Endothelial cell of umbilical vein (primary cell): ENCODE results near the gene LRRK1. TPM values are rescaled to one million over a fixed set of nuclear protein-coding genes. Genes with fewer than 3 reads are reported as not detected.

Source experiments
- BruUV-seq: library from RNA; stranded (reverse); fragments of 400-500 nt; replicated peaks from 2 replicates; lab custom pipeline; 2021; lab: Mats Ljungman, UMichigan
- CTCF ChIA-PET: fragments of 300-600, 350-600 bp; sonication (Branson Sonifier 250); formaldehyde crosslinking; loops from one replicate; lab custom pipeline; 2021; ENCODE audit warnings: antibody characterized with exemption, inconsistent platforms; lab: Charles Lee
- POLR2A ChIA-PET: fragments of 300-600, 350-600 bp; sonication (Branson Sonifier 250); formaldehyde crosslinking; loops from one replicate; lab custom pipeline; 2021; ENCODE audit warnings: antibody characterized with exemption, inconsistent platforms; lab: Charles Lee
- DNase-seq: peaks from one replicate; pipeline ENCODE4 v3.0.0-alpha.2; 2011; ENCODE audit warnings: low read depth, low spot score
- FAIRE-seq: peaks from 2 replicates; lab custom pipeline; 2011; peaks lifted over from hg19 to GRCh38; lab: Jason Lieb, UNC
- H2AFZ ChIP-seq: 2 replicates; pipeline ENCODE4 v1.6.0; 2012; ENCODE audit warnings: low read depth, low read length, control low read depth, inconsistent platforms
- H3K27ac ChIP-seq: 2 replicates; pipeline ENCODE4 v1.5.1; 2011; ENCODE audit warnings: low read depth, mild to moderate bottlenecking, control low read depth, low read length, moderate library complexity; ENCODE audit not compliant: insufficient read depth
- H3K27me3 ChIP-seq, 2 experiments: 2 replicates each; pipeline versions ENCODE4 v1.6.0 to v1.6.1; 2011; ENCODE audit warnings: low read length in 2 of 2, mixed read lengths in 1 of 2; ENCODE audit not compliant: control insufficient read depth in 2 of 2, insufficient read depth in 2 of 2
- H3K36me3 ChIP-seq, 2 experiments: 2 replicates in 1 of 2; 3 replicates in 1 of 2; pipeline ENCODE4 v1.5.1; 2011; ENCODE audit warnings: low read length in 2 of 2, mild to moderate bottlenecking in 1 of 2, moderate library complexity in 1 of 2; ENCODE audit not compliant: control insufficient read depth in 2 of 2, insufficient read depth in 2 of 2; ENCODE audit errors: extremely low read depth in 1 of 2
- H3K4me1 ChIP-seq: 3 replicates; pipeline ENCODE4 v1.5.1; 2011; ENCODE audit warnings: mild to moderate bottlenecking, low read length; ENCODE audit not compliant: control insufficient read depth, insufficient read depth; ENCODE audit errors: extremely low read depth
- H3K4me2 ChIP-seq: 2 replicates; pipeline ENCODE4 v1.6.1; 2011; ENCODE audit warnings: low read length, control low read depth, mixed read lengths; ENCODE audit not compliant: insufficient read depth
- H3K4me3 ChIP-seq, 3 experiments: fragments of 200-600 bp in 1 of 3; sonication (generic), shearing (Covaris generic) in 1 of 3; replicated peaks in 1 of 3; 2 replicates each; pipeline ENCODE4 v1.5.1; 2011 to 2016; ENCODE audit warnings: control low read depth in 3 of 3, low read length in 3 of 3, mild to moderate bottlenecking in 2 of 3, inconsistent platforms in 1 of 3, low read depth in 1 of 3, moderate library complexity in 1 of 3; ENCODE audit not compliant: insufficient read depth in 1 of 3
- H3K79me2 ChIP-seq: 2 replicates; pipeline ENCODE4 v1.6.0; 2012; ENCODE audit warnings: low read length, inconsistent platforms; ENCODE audit not compliant: control insufficient read depth, insufficient read depth
- H3K9ac ChIP-seq: replicated peaks from 2 replicates; pipeline ENCODE3; 2011; ENCODE audit warnings: low read length, control low read depth; ENCODE audit not compliant: insufficient read depth; ENCODE audit errors: extremely low read depth
- H3K9me1 ChIP-seq: replicated peaks from 3 replicates; pipeline ENCODE4 v1.6.0; 2011; ENCODE audit warnings: mild to moderate bottlenecking, low read length; ENCODE audit not compliant: control insufficient read depth, insufficient read depth; ENCODE audit errors: extremely low read depth
- H3K9me3 ChIP-seq: replicated peaks from 2 replicates; pipeline ENCODE4 v1.5.1; 2012; ENCODE audit warnings: low read length, inconsistent platforms; ENCODE audit not compliant: control insufficient read depth, insufficient read depth
- H4K20me1 ChIP-seq: replicated peaks from 2 replicates; pipeline ENCODE3; 2011; ENCODE audit warnings: mild to moderate bottlenecking, low read length; ENCODE audit not compliant: control insufficient read depth, insufficient read depth; ENCODE audit errors: extremely low read depth
- CTCF ChIP-seq, 2 donors: IDR thresholded peaks; 1 replicate in 1 of 2; 2 replicates in 1 of 2; pipeline ENCODE4 v1.5.1; 2011; ENCODE audit warnings: low read length in 2 of 2, mild to moderate bottlenecking in 2 of 2, moderate library complexity in 2 of 2, control low read depth in 1 of 2, inconsistent platforms in 1 of 2, low read depth in 1 of 2; ENCODE audit not compliant: insufficient read depth in 1 of 2; ENCODE audit errors: extremely low read depth in 1 of 2
- EZH2 ChIP-seq: IDR thresholded peaks from 2 replicates; pipeline ENCODE4 v1.6.1; 2012; ENCODE audit warnings: borderline replicate concordance, low read depth, mild to moderate bottlenecking, moderate library complexity, low read length, inconsistent platforms; ENCODE audit not compliant: severe bottlenecking
- FOS ChIP-seq: IDR thresholded peaks from 2 replicates; pipeline ENCODE4 v1.6.1; 2011; ENCODE audit warnings: mild to moderate bottlenecking, low read length, moderate library complexity, borderline replicate concordance; ENCODE audit not compliant: insufficient read depth
- GATA2 ChIP-seq: IDR thresholded peaks from 2 replicates; pipeline ENCODE4 v1.7.0; 2011; ENCODE audit warnings: low read depth, mild to moderate bottlenecking, moderate library complexity, mixed read lengths, low read length; ENCODE audit not compliant: insufficient read length, insufficient read depth
- JUN ChIP-seq: IDR thresholded peaks from 2 replicates; pipeline ENCODE4 v1.6.1; 2011; ENCODE audit warnings: borderline replicate concordance, low read depth; ENCODE audit not compliant: insufficient read length, insufficient read depth
- MAX ChIP-seq: IDR thresholded peaks from 2 replicates; pipeline ENCODE4 v1.6.1; 2011; ENCODE audit not compliant: insufficient read depth, insufficient read length
- MYC ChIP-seq: IDR thresholded peaks from one replicate; pipeline ENCODE4 v1.6.1; 2011; ENCODE audit warnings: mild to moderate bottlenecking, low read depth, low read length
- POLR2A ChIP-seq: IDR thresholded peaks from 2 replicates; pipeline ENCODE4 v1.6.1; 2012; ENCODE audit warnings: low read depth, mild to moderate bottlenecking, control low read depth, low read length
- POLR2AphosphoS5 ChIP-seq: IDR thresholded peaks from 2 replicates; pipeline ENCODE4 v1.6.1; 2012; ENCODE audit warnings: low read depth, mild to moderate bottlenecking, control low read depth, low read length, moderate library complexity; ENCODE audit not compliant: insufficient read depth
- dilution Hi-C: fragments of 300-500 bp; cut with MboI; formaldehyde crosslinking; loops from one replicate; pipeline ENCODE4 v1.15.0; 2019; ENCODE audit warnings: low sequenced_read_pairs; ENCODE audit not compliant: extremely low pct_ligation_motif_present
- intact Hi-C: fragments of 100-400 bp; cut with micrococcal nuclease; formaldehyde crosslinking; loops from one replicate; pipeline ENCODE4 v1.10.0; 2022
- polyA plus RNA-seq, 4 experiments: library from polyadenylated mRNA; depleted of rRNA in 3 of 4; stranded (reverse) in 3 of 4; unstranded in 1 of 4; fragments of >200 nt; gene quantifications; 2 replicates each; pipeline versions ENCODE4 v1.2.1 to v1.2.3, GENCODE V29; 2011 to 2012; ENCODE audit warnings: missing spikeins in 1 of 4
- total RNA-seq: library from RNA; stranded (reverse); gene quantifications from 2 replicates; pipeline ENCODE4 v1.2.3, GENCODE V29; 2021

The LRRK1 gene
- total and polyA plus RNA-seq, 2 donors (not counting 3 experiments of a cell fraction or from before 2014, with no cell fraction given), result 11.0 to 22.1 TPM

GRCh38 chr15:101069654-101069973, 150.5 kb downstream of the LRRK1 start:
- Histone ChIP-seq H3K27ac (no peak overlapping the region), H3K4me1 (peaks cover 10% of the 10 kb centered on the region), H3K4me3 (no peak overlapping the region), H3K4me2 (no peak overlapping the region), H3K9me3 (no peaks in the 10 kb centered on the region), H4K20me1 (no peaks in the 10 kb centered on the region), H3K9ac (no peak overlapping the region), H3K36me3 (no peaks in the 10 kb centered on the region), H2AFZ (no peak overlapping the region), H3K27me3 (no peaks in the 10 kb centered on the region), H3K79me2 (no peaks in the 10 kb centered on the region), H3K9me1 (no peaks in the 10 kb centered on the region)
- ChIA-PET POLR2A (no interaction called here), CTCF (interaction anchor here (1.0 to 1.8 kb wide), 2 partner anchors 54 to 173 kb away, joined by 3 to 5 read pairs; no protein-coding TSS in a partner anchor)
- intact Hi-C loops, result no loop called here
- TF ChIP-seq CTCF (IDR thresholded peaks at IDR 0.05; ENCODE audit: extremely low read depth in 1 of 2, insufficient read depth in 1 of 2, low read depth in 1 of 2, low read length in 2 of 2), result no peak
- TF ChIP-seq JUN, result no peak
- TF ChIP-seq FOS, result no peak
- no peak for TF ChIP-seq POLR2AphosphoS5
- TF ChIP-seq MYC, result no peak
- no peak for TF ChIP-seq GATA2
- no peak for TF ChIP-seq MAX
- TF ChIP-seq EZH2, result no peak
- no peak for TF ChIP-seq POLR2A
- DNase-seq, result no peak
- dilution Hi-C loops, result no loop called here
- BruUV-seq, result no TSS peak
- no peak for FAIRE-seq
